ENCODE measurements around the gene PRKN.

- peak in 4 of 6 experiments; percentile 15 to 64 (median 56) for TF ChIP-seq CTCF (IDR thresholded peaks at IDR 0.05)
- TF ChIP-seq POLR2A (IDR thresholded peaks at IDR 0.05): no peak
These were observed 1374.4 kb downstream of the PRKN start for GRCh38 chr6:161353208-161353613.
